ENCODE measurements around the gene CPSF4.

CPSF4 gene

DNA sequence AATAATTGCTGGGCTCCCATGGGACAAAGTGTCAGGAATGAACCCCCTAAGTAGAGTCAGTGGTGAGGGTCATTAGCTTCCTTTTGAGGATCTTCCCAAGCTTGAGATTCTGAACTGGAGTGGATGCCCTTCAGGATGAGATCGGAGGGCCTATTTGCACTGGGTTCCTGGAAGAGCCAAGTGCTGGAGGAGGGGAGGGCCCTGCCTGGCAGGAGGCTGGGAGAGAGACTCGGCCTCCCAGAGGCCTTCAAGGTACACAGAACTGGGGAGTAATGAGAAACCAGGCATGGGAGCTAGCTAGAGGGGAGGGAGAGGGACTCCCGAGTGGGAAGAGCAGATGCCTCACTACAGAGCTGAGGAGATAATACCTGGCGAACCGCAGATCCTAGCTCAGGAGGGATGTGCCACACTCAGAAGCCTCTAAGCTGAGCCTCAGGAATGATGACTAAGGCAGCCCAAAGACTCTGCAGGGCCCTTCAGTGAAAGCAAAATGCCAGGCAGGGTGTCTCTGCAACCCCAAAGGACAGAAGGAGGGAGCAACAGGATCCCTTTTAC lies 39.8 kb upstream of the CPSF4 start:
- Histone ChIP-seq H3K4me3 (no peak overlapping the region), H3K4me1 (peaks cover 0 to 11% (median under 1%) of the 10 kb centered on the region in 4 donors), H3K27me3 (no peaks in the 10 kb centered on the region), H3K9me3 (no peaks in the 10 kb centered on the region), H3K36me3 (peaks cover 51 to 96% (median 71%) of the 10 kb centered on the region in 3 donors), H3K27ac (no peak overlapping the region)
- no peak for DNase-seq
- intact Hi-C loops (cut with DNase I; ENCODE audit: low total_unique reads): no loop called here
- TF ChIP-seq, protein P1, sequence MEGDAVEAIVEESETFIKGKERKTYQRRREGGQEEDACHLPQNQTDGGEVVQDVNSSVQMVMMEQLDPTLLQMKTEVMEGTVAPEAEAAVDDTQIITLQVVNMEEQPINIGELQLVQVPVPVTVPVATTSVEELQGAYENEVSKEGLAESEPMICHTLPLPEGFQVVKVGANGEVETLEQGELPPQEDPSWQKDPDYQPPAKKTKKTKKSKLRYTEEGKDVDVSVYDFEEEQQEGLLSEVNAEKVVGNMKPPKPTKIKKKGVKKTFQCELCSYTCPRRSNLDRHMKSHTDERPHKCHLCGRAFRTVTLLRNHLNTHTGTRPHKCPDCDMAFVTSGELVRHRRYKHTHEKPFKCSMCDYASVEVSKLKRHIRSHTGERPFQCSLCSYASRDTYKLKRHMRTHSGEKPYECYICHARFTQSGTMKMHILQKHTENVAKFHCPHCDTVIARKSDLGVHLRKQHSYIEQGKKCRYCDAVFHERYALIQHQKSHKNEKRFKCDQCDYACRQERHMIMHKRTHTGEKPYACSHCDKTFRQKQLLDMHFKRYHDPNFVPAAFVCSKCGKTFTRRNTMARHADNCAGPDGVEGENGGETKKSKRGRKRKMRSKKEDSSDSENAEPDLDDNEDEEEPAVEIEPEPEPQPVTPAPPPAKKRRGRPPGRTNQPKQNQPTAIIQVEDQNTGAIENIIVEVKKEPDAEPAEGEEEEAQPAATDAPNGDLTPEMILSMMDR (IDR thresholded peaks at IDR 0.05): no peak

DNA sequence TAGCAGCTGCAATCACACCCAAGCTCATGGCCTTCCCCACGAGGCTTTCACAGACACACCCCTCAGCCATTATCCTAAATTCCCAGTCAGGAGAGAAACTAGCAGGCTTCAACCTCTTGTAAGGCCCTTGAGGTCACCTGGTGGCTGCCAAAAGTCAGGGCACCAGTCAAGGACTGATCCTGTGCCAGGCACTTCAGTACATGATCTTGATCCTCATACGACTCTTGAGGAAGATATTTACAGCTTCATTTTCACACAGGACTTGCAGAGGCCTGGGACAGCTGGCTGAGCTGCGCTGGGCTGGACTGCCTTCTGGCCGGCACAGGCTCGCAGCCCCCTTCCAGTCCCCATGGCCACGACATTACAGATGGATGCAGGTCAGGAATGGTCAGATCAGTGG lies 39.1 kb upstream of the CPSF4 start:
- peaks cover 57 to 96% (median 78%) of the 10 kb centered on the region in 3 donors for H3K36me3 ChIP-seq

DNA sequence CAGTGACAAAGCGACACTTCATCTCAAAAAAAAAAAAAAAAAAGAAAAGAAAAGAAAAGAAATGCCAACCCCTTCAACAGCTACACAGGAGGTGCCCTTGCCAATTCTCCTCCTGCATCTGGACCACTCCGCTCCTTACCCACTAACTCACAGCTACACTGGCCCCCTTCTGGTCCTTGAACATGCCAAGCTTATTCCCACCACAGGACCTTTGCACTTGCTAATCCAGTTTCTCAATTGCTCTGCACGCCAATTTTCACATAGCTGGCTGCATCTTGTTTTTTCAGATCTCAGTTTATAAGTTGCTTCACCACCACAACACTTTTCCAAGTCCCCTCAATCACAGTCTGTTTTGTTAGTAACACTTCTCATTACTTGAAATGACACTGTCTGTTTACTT lies 35.9 kb upstream of the CPSF4 start:
- H3K36me3 ChIP-seq: peaks cover 46 to 71% (median 58%) of the 10 kb centered on the region in 3 donors
- H3K27ac ChIP-seq: no peak overlapping the region
- no peak for DNase-seq
- intact Hi-C loops (cut with DNase I; ENCODE audit: low total_unique reads): no loop called here
- H3K9me3 ChIP-seq: no peaks in the 10 kb centered on the region
- H3K4me1 ChIP-seq: peaks cover 0 to 39% (median 31%) of the 10 kb centered on the region in 4 donors
- no peaks in the 10 kb centered on the region for H3K27me3 ChIP-seq
- no peak overlapping the region for H3K4me3 ChIP-seq
- TF ChIP-seq, protein P1 (IDR thresholded peaks at IDR 0.05): no peak

More for the DNA sequence above, 39.1 kb upstream of the CPSF4 start:
- Histone ChIP-seq H3K9me3 (no peaks in the 10 kb centered on the region), H3K4me3 (no peak overlapping the region), H3K4me1 (peaks cover 0 to 16% (median 5%) of the 10 kb centered on the region in 4 donors), H3K27ac (no peak overlapping the region), H3K27me3 (no peaks in the 10 kb centered on the region)
- TF ChIP-seq, protein P1 (IDR thresholded peaks at IDR 0.05): no peak
- DNase-seq: no peak
- intact Hi-C loops (cut with DNase I; ENCODE audit: low total_unique reads): no loop called here

DNA sequence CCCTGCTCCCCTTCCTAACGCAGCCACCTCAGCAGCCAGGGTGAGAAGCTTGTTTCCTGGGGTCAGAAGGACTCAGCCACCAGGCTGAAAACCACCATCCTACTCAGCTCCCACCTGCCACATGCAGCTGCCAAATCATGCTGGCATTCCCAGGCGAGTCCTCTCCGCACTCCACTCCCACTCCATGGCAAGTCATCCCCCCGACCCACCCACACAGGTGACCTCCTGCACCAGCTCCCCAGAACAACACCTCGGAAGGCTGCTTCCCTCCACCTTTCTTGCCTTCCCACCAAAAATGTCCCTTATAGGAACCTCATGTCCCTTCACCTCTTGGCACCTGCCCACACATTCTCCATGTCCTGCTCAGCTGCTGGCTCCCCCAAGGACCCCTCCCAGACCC lies 35.0 kb upstream of the CPSF4 start:
- TF ChIP-seq, protein P1 (IDR thresholded peaks at IDR 0.05): no peak
- H3K4me3 ChIP-seq: no peak overlapping the region
- DNase-seq: no peak
- H3K27me3 ChIP-seq: no peaks in the 10 kb centered on the region
- H3K9me3 ChIP-seq: no peaks in the 10 kb centered on the region
- no peak overlapping the region for H3K27ac ChIP-seq
- intact Hi-C loops (cut with DNase I; ENCODE audit: low total_unique reads): no loop called here
- H3K4me1 ChIP-seq: peaks cover 0 to 39% (median 31%) of the 10 kb centered on the region in 4 donors
- H3K36me3 ChIP-seq: peaks cover 42 to 62% (median 55%) of the 10 kb centered on the region in 3 donors

- Histone ChIP-seq H3K36me3 (peaks cover 39 to 56% (median 49%) of the 10 kb centered on the region in 3 donors), H3K27me3 (no peaks in the 10 kb centered on the region), H3K9me3 (no peaks in the 10 kb centered on the region), H3K4me3 (no peak overlapping the region), H3K27ac (no peak overlapping the region), H3K4me1 (peaks cover 0 to 40% (median 32%) of the 10 kb centered on the region in 4 donors)
- no peak for DNase-seq
- TF ChIP-seq, protein P1 (IDR thresholded peaks at IDR 0.05): no peak
- intact Hi-C loops (cut with DNase I; ENCODE audit: low total_unique reads): no loop called here
Measured at GRCh38 chr7:99404235-99404976, 34.3 kb upstream of the CPSF4 start.

All from tibial artery (tissue), 4 donors.